SW480 (cell line): ENCODE results near the gene SQSTM1.
A peak's percentile ranks its signal among the peaks of the same experiment; 100 is the strongest.
"Not testable (repeated sequence)": the region's sequence is repeated elsewhere in the genome, so short reads cannot be mapped to it uniquely, and the experiment has no call there.

ENCODE experiments used
- DNase-seq: peaks from one replicate; pipeline ENCODE4 v3.0.0-alpha.2; 2016; ENCODE audit warnings: low spot score

The SQSTM1 gene

GRCh38 chr5:179827680-179828079, 7.0 kb downstream of the SQSTM1 start:
- DNase-seq = peak; percentile 51

DNA sequence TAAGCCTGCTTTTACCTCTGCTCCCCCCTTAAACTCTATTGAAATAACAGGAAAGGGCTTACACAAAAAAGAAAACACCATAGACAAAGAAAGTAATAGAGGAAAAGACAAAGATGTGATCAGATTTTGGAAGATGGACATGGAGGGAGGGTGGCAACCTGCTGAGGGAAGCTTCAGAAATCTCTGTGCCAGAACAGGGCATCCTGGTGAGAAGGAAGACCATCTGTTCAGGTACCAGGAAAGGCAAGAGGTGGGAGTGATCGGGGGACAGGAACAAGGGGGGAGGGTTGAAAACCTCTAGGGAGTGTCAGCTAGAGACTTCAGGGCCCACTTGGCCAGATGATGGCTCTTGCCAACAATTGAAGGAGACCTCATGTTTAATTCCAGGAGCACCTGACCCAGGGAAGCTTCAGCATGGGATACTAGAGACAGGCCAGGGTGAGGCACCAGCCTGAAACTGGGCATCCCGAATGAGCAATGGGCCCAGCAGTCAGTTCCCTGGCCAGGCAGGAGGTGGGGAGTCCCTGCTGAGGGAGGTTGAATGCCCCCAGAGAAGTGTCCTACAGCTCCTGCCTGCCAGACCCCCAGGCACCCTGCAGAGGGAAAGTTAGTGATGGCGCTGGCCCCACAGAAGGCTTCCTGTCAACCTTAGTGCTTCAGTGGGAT, 8.2 kb downstream of the SQSTM1 start:
- no peak for DNase-seq

DNA sequence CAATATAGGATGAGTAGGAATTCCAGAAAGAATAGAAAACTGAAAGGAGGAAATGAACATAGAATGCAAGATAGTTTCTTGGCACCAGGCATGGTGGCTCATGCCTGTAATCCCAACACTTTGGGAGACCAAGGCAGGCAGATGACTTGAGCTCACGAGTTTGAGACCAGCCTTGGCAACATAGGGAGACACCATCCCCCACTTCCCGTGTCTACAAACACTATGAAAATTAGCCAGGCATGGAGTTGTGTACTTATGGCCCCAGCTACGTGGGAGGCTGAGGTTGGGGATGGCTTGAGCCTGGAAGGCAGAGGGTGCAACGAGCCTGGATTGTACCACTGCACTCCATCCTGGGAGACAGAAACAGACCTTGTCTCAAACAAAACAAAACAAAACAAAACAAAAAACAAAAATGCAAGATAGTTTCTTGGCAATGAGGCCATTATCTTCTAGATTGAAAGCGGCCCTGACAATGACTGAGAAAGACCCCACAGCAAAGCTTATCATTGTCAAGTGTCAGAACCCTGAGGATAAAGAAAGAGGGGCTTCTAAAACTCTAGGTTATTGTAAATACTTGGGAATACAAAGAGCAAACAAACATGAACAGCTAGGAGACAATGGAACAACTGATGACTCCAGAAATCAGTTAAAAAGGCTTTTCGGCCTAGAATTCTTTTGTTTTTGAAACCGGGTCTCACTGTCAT, 9.2 kb downstream of the SQSTM1 start:
- DNase-seq = no peak

GRCh38 chr5:179830818-179831468, 10.2 kb downstream of the SQSTM1 start:
- no peak for DNase-seq

GRCh38 chr5:179832039-179832745, 11.5 kb downstream of the SQSTM1 start:
- DNase-seq = no peak

DNA sequence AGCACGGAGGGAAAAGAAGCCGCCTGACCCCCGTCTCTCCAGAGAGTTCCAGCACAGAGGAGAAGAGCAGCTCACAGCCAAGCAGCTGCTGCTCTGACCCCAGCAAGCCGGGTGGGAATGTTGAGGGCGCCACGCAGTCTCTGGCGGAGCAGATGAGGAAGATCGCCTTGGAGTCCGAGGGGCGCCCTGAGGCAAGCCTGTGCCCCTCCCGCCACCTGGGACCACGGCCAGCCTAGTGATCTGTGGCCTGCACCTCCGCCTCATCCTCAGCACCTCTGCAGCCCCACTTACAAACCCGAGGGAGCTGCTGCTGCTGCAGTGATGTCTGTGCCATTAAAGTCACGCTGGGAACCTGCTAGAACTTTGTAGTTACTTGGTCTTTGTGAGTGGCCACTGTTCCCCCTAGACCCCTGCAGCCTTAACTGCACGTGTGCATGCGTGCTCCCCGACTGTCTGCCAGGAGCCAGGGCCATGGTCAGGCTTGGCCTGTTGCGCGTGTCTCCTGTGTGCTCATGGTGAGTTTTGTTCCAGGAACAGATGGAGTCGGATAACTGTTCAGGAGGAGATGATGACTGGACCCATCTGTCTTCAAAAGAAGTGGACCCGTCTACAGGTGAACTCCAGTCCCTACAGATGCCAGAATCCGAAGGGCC, 12.5 kb downstream of the SQSTM1 start:
- no peak for DNase-seq

- no peak for DNase-seq
Measured at GRCh38 chr5:179833709-179834070, 13.0 kb downstream of the SQSTM1 start.

GRCh38 chr5:179834120-179834519, 13.4 kb downstream of the SQSTM1 start:
- no peak for DNase-seq

GRCh38 chr5:179834871-179835270, 14.2 kb downstream of the SQSTM1 start:
- not testable (repeated sequence) for DNase-seq

GRCh38 chr5:179836225-179837019, 15.7 kb downstream of the SQSTM1 start:
- DNase-seq = peak; percentile 55

DNA sequence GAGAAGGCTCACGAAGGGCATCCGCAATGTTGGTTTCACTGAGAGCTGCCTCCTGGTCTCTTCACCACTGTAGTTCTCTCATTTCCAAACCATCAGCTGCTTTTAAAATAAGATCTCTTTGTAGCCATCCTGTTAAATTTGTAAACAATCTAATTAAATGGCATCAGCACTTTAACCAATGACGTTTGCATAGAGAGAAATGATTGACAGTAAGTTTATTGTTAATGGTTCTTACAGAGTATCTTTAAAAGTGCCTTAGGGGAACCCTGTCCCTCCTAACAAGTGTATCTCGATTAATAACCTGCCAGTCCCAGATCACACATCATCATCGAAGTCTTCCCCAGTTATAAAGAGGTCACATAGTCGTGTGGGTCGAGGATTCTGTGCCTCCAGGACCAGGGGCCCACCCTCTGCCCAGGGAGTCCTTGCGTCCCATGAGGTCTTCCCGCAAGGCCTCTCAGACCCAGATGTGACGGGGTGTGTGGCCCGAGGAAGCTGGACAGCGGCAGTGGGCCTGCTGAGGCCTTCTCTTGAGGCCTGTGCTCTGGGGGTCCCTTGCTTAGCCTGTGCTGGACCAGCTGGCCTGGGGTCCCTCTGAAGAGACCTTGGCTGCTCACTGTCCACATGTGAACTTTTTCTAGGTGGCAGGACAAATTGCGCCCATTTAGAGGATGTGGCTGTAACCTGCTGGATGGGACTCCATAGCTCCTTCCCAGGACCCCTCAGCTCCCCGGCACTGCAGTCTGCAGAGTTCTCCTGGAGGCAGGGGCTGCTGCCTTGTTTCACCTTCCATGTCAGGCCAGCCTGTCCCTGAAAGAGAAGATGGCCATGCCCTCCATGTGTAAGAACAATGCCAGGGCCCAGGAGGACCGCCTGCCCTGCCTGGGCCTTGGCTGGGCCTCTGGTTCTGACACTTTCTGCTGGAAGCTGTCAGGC, 16.6 kb downstream of the SQSTM1 start:
- no peak for DNase-seq

GRCh38 chr5:179839328-179840256, 18.9 kb downstream of the SQSTM1 start:
- no peak for DNase-seq

DNA sequence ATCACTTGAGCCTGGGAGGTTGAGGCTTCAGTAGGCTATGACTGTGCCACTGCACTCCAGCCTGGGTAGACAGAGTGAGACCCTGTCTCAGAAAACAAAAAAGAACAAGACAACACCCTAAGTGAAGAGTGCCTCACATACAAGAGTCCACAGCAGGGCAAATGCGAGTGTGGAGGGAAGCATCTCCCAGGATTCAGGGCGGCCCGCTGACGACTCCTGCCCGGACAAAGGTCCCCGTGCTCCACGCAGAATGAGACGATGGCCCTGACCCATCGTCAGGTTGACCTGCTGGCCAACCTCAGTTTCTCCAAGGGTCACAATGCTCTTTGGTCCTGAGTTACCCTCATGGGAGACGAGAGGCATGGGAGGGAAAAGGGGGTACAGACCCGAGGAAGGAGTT, 19.6 kb downstream of the SQSTM1 start:
- no peak for DNase-seq

DNA sequence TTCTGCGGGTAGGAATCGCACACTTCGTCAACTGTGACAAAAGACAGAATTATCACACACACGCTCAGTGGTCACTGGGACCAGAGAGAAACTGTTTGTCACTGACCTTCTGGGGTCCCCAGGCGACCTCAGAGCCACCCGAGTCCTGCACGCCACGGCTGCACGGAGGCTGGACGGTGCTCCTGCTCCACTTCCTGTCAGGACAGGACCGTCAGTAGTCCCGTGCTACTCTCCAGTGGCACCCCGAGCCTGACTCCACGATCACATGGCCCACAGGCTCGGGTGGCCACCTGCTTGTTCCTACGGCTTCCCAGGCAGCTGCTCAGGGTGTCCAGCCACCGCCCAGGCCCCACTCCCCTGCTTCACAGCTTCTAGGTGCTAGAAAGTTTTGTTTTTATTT, 20.1 kb downstream of the SQSTM1 start:
- no peak for DNase-seq

DNA sequence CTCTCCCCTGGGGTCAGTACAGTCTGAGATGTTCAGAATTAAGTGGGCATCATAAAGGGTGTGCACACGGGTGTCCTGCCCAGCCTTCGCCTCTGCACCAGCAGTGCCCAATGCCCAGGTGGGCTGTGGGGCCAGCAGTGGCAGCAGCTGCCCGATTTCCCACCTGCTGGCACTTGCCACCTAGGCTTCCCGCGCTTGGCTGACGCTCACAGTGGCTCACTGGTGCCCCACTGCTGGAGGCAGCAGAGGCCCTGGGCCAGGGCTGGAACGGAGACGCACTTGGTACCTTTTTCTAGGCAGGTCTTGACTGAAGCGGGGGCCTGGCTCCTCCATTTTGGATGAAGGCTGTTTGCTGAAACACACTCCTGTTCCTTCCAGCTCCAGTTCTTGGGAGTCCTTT, 20.9 kb downstream of the SQSTM1 start:
- no peak for DNase-seq

DNA sequence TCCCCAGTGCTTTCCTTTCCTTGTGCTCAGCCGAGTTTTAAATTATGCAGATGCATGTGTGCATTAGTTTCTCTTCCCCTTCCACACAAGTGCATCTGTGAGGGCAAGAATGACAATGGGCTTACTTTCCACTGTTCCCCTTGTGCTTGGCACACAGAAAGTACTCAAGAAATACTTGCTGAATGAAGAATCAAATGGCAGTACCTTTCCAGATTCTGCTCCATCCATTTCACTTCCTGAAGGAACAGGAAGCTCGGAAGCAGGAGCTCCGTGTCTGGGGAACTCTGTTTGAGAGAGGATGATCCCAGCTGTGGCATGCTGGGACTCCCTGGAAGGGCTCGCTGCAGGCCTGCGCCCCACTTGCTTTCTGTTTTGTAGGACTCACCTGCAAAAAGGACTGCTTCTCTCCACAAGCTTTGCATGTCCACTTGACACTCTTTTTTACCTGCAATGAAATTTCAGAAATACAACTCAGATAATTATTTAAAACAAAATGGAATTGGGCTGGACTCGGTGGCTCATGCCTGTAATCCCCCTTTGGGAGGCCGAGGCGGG, 32.4 kb downstream of the SQSTM1 start:
- no peak for DNase-seq

- DNase-seq = no peak
Measured at GRCh38 chr5:179854356-179854755, 33.7 kb downstream of the SQSTM1 start.

GRCh38 chr5:179858241-179858585, 37.5 kb downstream of the SQSTM1 start:
- DNase-seq = peak; percentile 70
